ENCODE results near the gene ADGRL3. TPM values are rescaled to one million over a fixed set of nuclear protein-coding genes. Genes with fewer than 3 reads are reported as not detected.

Gene ADGRL3
- total and polyA plus RNA-seq, 2 donors (not counting 1 experiment from before 2014, with no cell fraction given), result under 0.01 to 0.05 TPM

GRCh38 chr4:61446941-61447340 is 246.8 kb downstream of the ADGRL3 start:
- Histone ChIP-seq H4K20me1 (ENCODE audit: control insufficient read depth, extremely low read depth, insufficient read depth, low read length) (no peaks in the 10 kb centered on the region), H3K27me3 (ENCODE audit: control insufficient read depth, insufficient read depth, low read length) (no peaks in the 10 kb centered on the region), H3K4me3 (replicated peaks in 1 of 4; ENCODE audit: control extremely low read depth in 1 of 4, insufficient read depth in 1 of 4, low read depth in 3 of 4, low read length in 4 of 4) (no peak overlapping the region), H3K4me2 (ENCODE audit: extremely low read depth, insufficient read depth, low read length) (no peak overlapping the region), H3K36me3 (ENCODE audit: control insufficient read depth, insufficient read depth, low read length) (no peaks in the 10 kb centered on the region), H3K27ac (ENCODE audit: insufficient read depth, low read length) (no peak overlapping the region), H3K9me3 (ENCODE audit: control insufficient read depth, insufficient read depth, low read depth, low read length) (no peaks in the 10 kb centered on the region), H3K9ac (ENCODE audit: insufficient read depth, low read length) (no peak overlapping the region), H3K4me1 (ENCODE audit: control insufficient read depth, extremely low read depth, insufficient read depth, low read length) (no peaks in the 10 kb centered on the region), H3K79me2 (ENCODE audit: control insufficient read depth, insufficient read depth, low read length) (no peaks in the 10 kb centered on the region), H2AFZ (ENCODE audit: low read length) (no peak overlapping the region)
- TF ChIP-seq, protein P1, sequence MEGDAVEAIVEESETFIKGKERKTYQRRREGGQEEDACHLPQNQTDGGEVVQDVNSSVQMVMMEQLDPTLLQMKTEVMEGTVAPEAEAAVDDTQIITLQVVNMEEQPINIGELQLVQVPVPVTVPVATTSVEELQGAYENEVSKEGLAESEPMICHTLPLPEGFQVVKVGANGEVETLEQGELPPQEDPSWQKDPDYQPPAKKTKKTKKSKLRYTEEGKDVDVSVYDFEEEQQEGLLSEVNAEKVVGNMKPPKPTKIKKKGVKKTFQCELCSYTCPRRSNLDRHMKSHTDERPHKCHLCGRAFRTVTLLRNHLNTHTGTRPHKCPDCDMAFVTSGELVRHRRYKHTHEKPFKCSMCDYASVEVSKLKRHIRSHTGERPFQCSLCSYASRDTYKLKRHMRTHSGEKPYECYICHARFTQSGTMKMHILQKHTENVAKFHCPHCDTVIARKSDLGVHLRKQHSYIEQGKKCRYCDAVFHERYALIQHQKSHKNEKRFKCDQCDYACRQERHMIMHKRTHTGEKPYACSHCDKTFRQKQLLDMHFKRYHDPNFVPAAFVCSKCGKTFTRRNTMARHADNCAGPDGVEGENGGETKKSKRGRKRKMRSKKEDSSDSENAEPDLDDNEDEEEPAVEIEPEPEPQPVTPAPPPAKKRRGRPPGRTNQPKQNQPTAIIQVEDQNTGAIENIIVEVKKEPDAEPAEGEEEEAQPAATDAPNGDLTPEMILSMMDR (conservative IDR thresholded peaks at IDR 0.05 in 1 of 2, IDR thresholded peaks at IDR 0.05 in 1 of 2; ENCODE audit: low read depth in 1 of 2, low read length in 2 of 2), result no peak
- no peak for TF ChIP-seq EZH2 (IDR thresholded peaks at IDR 0.05; ENCODE audit: low read length, missing control alignments)
- no peak for DNase-seq (ENCODE audit: low read depth in 2 of 2)

DNA sequence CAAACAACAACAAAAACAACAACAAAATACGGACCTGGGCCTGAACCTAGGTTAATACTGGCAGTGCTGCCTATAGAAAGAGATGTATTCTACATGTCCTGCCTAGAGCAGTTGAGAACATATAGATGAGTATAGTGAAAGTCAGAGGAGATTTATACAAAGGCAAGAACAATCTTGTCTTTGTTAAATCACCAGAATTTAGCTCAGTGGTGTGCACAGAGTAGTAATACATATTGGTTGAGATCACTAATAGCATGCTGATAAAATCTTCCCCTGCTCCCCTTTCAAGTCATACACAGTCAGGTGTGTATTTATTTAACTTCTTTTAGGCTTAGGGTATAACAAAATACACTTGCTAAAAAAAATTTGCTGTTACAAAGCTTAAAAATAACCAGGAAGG is 247.8 kb downstream of the ADGRL3 start:
- Histone ChIP-seq H3K27me3 (ENCODE audit: control insufficient read depth, insufficient read depth, low read length) (no peaks in the 10 kb centered on the region), H3K9ac (ENCODE audit: insufficient read depth, low read length) (no peak overlapping the region), H2AFZ (ENCODE audit: low read length) (no peak overlapping the region), H3K4me3 (replicated peaks in 1 of 4; ENCODE audit: control extremely low read depth in 1 of 4, insufficient read depth in 1 of 4, low read depth in 3 of 4, low read length in 4 of 4) (no peak overlapping the region), H3K9me3 (ENCODE audit: control insufficient read depth, insufficient read depth, low read depth, low read length) (no peaks in the 10 kb centered on the region), H3K4me1 (ENCODE audit: control insufficient read depth, extremely low read depth, insufficient read depth, low read length) (no peaks in the 10 kb centered on the region), H3K36me3 (ENCODE audit: control insufficient read depth, insufficient read depth, low read length) (no peaks in the 10 kb centered on the region), H3K4me2 (ENCODE audit: extremely low read depth, insufficient read depth, low read length) (no peak overlapping the region), H3K27ac (ENCODE audit: insufficient read depth, low read length) (no peak overlapping the region), H4K20me1 (ENCODE audit: control insufficient read depth, extremely low read depth, insufficient read depth, low read length) (no peaks in the 10 kb centered on the region), H3K79me2 (ENCODE audit: control insufficient read depth, insufficient read depth, low read length) (no peaks in the 10 kb centered on the region)
- no peak for DNase-seq (ENCODE audit: low read depth in 2 of 2)
- TF ChIP-seq, protein P1 (conservative IDR thresholded peaks at IDR 0.05 in 1 of 2, IDR thresholded peaks at IDR 0.05 in 1 of 2; ENCODE audit: low read depth in 1 of 2, low read length in 2 of 2), result no peak
- no peak for TF ChIP-seq EZH2 (IDR thresholded peaks at IDR 0.05; ENCODE audit: low read length, missing control alignments)

DNA sequence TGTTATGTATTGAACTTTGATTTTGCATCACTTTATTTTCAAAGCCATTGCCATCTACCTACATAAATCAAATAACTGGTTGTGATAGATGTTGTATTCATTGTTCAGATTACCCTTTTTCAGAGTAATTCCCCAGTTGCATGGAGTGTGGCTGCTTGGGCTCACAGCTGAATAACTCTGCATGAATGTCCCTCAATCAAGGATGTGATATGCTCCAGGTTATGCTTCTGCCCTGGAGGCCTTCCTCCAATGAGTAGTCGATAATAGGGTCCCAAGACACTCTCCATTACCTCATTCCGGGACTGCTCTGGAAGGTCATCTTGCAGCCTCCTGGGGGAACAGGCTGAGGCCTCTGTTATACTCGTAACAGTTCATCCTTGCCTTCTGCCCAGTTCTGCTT is 251.8 kb downstream of the ADGRL3 start:
- Histone ChIP-seq H3K27me3 (ENCODE audit: control insufficient read depth, insufficient read depth, low read length) (no peaks in the 10 kb centered on the region), H3K9ac (ENCODE audit: insufficient read depth, low read length) (no peak overlapping the region), H3K79me2 (ENCODE audit: control insufficient read depth, insufficient read depth, low read length) (no peaks in the 10 kb centered on the region), H3K27ac (ENCODE audit: insufficient read depth, low read length) (no peak overlapping the region), H3K4me1 (ENCODE audit: control insufficient read depth, extremely low read depth, insufficient read depth, low read length) (no peaks in the 10 kb centered on the region), H4K20me1 (ENCODE audit: control insufficient read depth, extremely low read depth, insufficient read depth, low read length) (no peaks in the 10 kb centered on the region), H3K36me3 (ENCODE audit: control insufficient read depth, insufficient read depth, low read length) (no peaks in the 10 kb centered on the region), H3K9me3 (ENCODE audit: control insufficient read depth, insufficient read depth, low read depth, low read length) (no peaks in the 10 kb centered on the region), H3K4me3 (replicated peaks in 1 of 4; ENCODE audit: control extremely low read depth in 1 of 4, insufficient read depth in 1 of 4, low read depth in 3 of 4, low read length in 4 of 4) (no peak overlapping the region), H3K4me2 (ENCODE audit: extremely low read depth, insufficient read depth, low read length) (no peak overlapping the region), H2AFZ (ENCODE audit: low read length) (no peak overlapping the region)
- no peak for DNase-seq (ENCODE audit: low read depth in 2 of 2)
- TF ChIP-seq EZH2 (IDR thresholded peaks at IDR 0.05; ENCODE audit: low read length, missing control alignments), result no peak
- TF ChIP-seq, protein P1 (conservative IDR thresholded peaks at IDR 0.05 in 1 of 2, IDR thresholded peaks at IDR 0.05 in 1 of 2; ENCODE audit: low read depth in 1 of 2, low read length in 2 of 2), result no peak
